ENCODE data around the gene ZNF507. TPM values are rescaled to one million over a fixed set of nuclear protein-coding genes. Genes with fewer than 3 reads are reported as not detected.

The ZNF507 gene
- total RNA-seq, 6 experiments from 2014 or later = 7.1 to 10.9 (median 9.1) TPM

- no peak for ATAC-seq
- no peak for DNase-seq
- no peak overlapping the region for H3K27ac ChIP-seq
- no peaks in the 10 kb centered on the region for H3K9me3 ChIP-seq
- intact Hi-C loops (cut with DNase I) = no loop called here
- 79% methylated on average over 3 of the region's 3 CpGs for WGBS (ENCODE audit: insufficient coverage, low coverage, low lambda C conversion rate, missing lambda C conversion rate)
- H3K4me3 ChIP-seq = no peak overlapping the region
- H3K36me3 ChIP-seq = peaks cover 0 to 41% (median 17%) of the 10 kb centered on the region in 4 donors
- H3K27me3 ChIP-seq = no peaks in the 10 kb centered on the region
- TF ChIP-seq POLR2A (IDR thresholded peaks at IDR 0.05) = no peak
- no peak for TF ChIP-seq CTCF (IDR thresholded peaks at IDR 0.05)
- no peaks in the 10 kb centered on the region for H3K4me1 ChIP-seq
Measured at GRCh38 chr19:32380269-32380668, 34.9 kb downstream of the ZNF507 start.

GRCh38 chr19:32387701-32388392 is 42.4 kb downstream of the ZNF507 start:
- intact Hi-C loops (cut with DNase I) = no loop called here
- no peaks in the 10 kb centered on the region for H3K9me3 ChIP-seq
- peaks cover 0 to 9% (median 3%) of the 10 kb centered on the region in 4 donors for H3K4me1 ChIP-seq
- 88% methylated on average over 7 of the region's 7 CpGs for WGBS (ENCODE audit: insufficient coverage, low coverage, low lambda C conversion rate, missing lambda C conversion rate)
- no peak for ATAC-seq
- DNase-seq = no peak
- H3K27me3 ChIP-seq = no peaks in the 10 kb centered on the region
- H3K27ac ChIP-seq = no peak overlapping the region
- H3K36me3 ChIP-seq = peaks cover 0 to 12% (median 7%) of the 10 kb centered on the region in 4 donors
- H3K4me3 ChIP-seq = no peak overlapping the region
- no peak for TF ChIP-seq CTCF (IDR thresholded peaks at IDR 0.05)
- TF ChIP-seq POLR2A (IDR thresholded peaks at IDR 0.05) = no peak

- WGBS (ENCODE audit: insufficient coverage, low coverage, low lambda C conversion rate, missing lambda C conversion rate) = 89% methylated on average over 3 of the region's 3 CpGs
- no peaks in the 10 kb centered on the region for H3K9me3 ChIP-seq
Measured at GRCh38 chr19:32388393-32388855, 43.0 kb downstream of the ZNF507 start.

DNA sequence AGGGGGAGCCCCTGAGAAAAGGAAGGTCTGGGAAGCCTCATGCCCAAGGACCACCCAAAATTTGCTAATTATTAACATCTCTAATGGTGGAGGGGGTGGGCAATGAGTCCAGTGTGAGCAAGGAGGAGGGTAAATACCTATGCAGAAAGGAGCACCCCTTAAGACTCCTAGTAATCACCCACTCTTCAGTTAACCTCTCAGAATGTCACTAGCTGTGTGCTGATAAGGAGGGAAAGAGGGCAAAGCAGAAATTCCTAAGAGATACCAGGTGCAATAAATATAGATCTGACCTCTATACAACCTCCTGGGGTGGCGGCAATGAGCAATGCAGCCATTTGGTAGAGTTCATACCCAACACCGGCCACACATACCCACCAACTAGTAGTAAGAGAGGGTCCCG is 47.5 kb downstream of the ZNF507 start:
- Histone ChIP-seq H3K27me3 (no peaks in the 10 kb centered on the region), H3K27ac (no peak overlapping the region), H3K4me3 (no peak overlapping the region), H3K9me3 (no peaks in the 10 kb centered on the region), H3K36me3 (no peaks in the 10 kb centered on the region), H3K4me1 (no peaks in the 10 kb centered on the region)
- intact Hi-C loops (cut with DNase I) = no loop called here
- 84% methylated on average over 3 of the region's 3 CpGs for WGBS (ENCODE audit: insufficient coverage, low coverage, low lambda C conversion rate, missing lambda C conversion rate)
- DNase-seq = no peak
- TF ChIP-seq POLR2A (IDR thresholded peaks at IDR 0.05) (no peak), CTCF (IDR thresholded peaks at IDR 0.05) (no peak)
- ATAC-seq = no peak

More at GRCh38 chr19:32388393-32388855, 43.0 kb downstream of the ZNF507 start:
- peaks cover 0 to 9% (median 3%) of the 10 kb centered on the region in 4 donors for H3K4me1 ChIP-seq
- no peak for TF ChIP-seq CTCF (IDR thresholded peaks at IDR 0.05)
- TF ChIP-seq POLR2A (IDR thresholded peaks at IDR 0.05) = no peak
- H3K27me3 ChIP-seq = no peaks in the 10 kb centered on the region
- ATAC-seq = no peak
- no peak overlapping the region for H3K27ac ChIP-seq
- intact Hi-C loops (cut with DNase I) = no loop called here
- no peak for DNase-seq
- peaks cover 0 to 8% (median 3%) of the 10 kb centered on the region in 4 donors for H3K36me3 ChIP-seq
- no peak overlapping the region for H3K4me3 ChIP-seq

All from right lobe of liver (tissue), 6 donors.